SK-N-MC (cell line): ENCODE results near the gene PTCH2.

Source experiments
- EZH2 ChIP-seq: fragments of 200-600 bp; sonication (generic); IDR thresholded peaks from one replicate; pipeline ENCODE4 v1.6.1; 2017; ENCODE audit warnings: antibody characterized with exemption
- FOXP2 ChIP-seq: optimal IDR thresholded peaks from 2 replicates; pipeline ENCODE3; 2011; ENCODE audit warnings: mild to moderate bottlenecking, moderate library complexity; ENCODE audit not compliant: insufficient read depth; ENCODE audit errors: extremely low read length, control extremely low read depth
- POLR2AphosphoS5 ChIP-seq: IDR thresholded peaks from 2 replicates; pipeline ENCODE4 v1.6.1; 2012; ENCODE audit warnings: mild to moderate bottlenecking, low read depth, low read length, borderline replicate concordance

- TF ChIP-seq EZH2 (no peak), POLR2AphosphoS5 (no peak), FOXP2 (no peak)
Observed at GRCh38 chr1:44792736-44793502, 50.1 kb downstream of the PTCH2 start.
